ENCODE data around the gene NAXE. TPM values are rescaled to one million over a fixed set of nuclear protein-coding genes. Genes with fewer than 3 reads are reported as not detected.
A peak's percentile ranks its signal among the peaks of the same experiment; 100 is the strongest.
"Not testable (repeated sequence)": the region's sequence is repeated elsewhere in the genome, so short reads cannot be mapped to it uniquely, and the experiment has no call there.

NAXE gene
- total RNA-seq, 1 experiment from 2014 or later, result 67.9 TPM

- Histone ChIP-seq H3K4me3 (no peak overlapping the region), H3K36me3 (no peaks in the 10 kb centered on the region), H3K9me3 (replicated peaks) (no peaks in the 10 kb centered on the region), H3K27ac (no peak overlapping the region), H3K27me3 (replicated peaks) (no peaks in the 10 kb centered on the region; the same call in 1 of the 2 replicates), H3K4me1 (replicated peaks) (no peaks in the 10 kb centered on the region)
- DNase-seq (ENCODE audit: low read depth in 1 of 2, low spot score in 2 of 2), result no peak
These were observed 13.5 kb upstream of the NAXE start for GRCh38 chr1:156578055-156578454.

GRCh38 chr1:156579472-156579871 lies 12.1 kb upstream of the NAXE start, which contains the start of gene TTC24:
Gene TTC24 (plus strand): TSS chr1:156579723. CDS start chr1:156581365, 1,642 bp downstream.
- Histone ChIP-seq H3K27me3 (replicated peaks) (no peaks in the 10 kb centered on the region; the same call in 1 of the 2 replicates), H3K9me3 (replicated peaks) (no peaks in the 10 kb centered on the region), H3K4me3 (no peak within 1 kb of the TSS), H3K4me1 (replicated peaks) (no peaks in the 10 kb centered on the region), H3K27ac (no peak within 1 kb of the TSS), H3K36me3 (no peaks in the 10 kb centered on the region)
- DNase-seq (ENCODE audit: low read depth in 1 of 2, low spot score in 2 of 2), result no peak

GRCh38 chr1:156581661-156582387 lies 9.8 kb upstream of the NAXE start:
- H3K27ac ChIP-seq, result no peak overlapping the region
- H3K4me3 ChIP-seq, result no peak overlapping the region
- no peaks in the 10 kb centered on the region for H3K9me3 ChIP-seq (replicated peaks)
- no peaks in the 10 kb centered on the region for H3K4me1 ChIP-seq (replicated peaks)
- no peak for DNase-seq (ENCODE audit: low read depth in 1 of 2, low spot score in 2 of 2)
- H3K36me3 ChIP-seq, result no peaks in the 10 kb centered on the region
- no peaks in the 10 kb centered on the region for H3K27me3 ChIP-seq (replicated peaks)

GRCh38 chr1:156582388-156583017 lies 9.1 kb upstream of the NAXE start:
- Histone ChIP-seq H3K4me3 (no peak overlapping the region), H3K27ac (no peak overlapping the region), H3K27me3 (replicated peaks) (no peaks in the 10 kb centered on the region), H3K9me3 (replicated peaks) (no peaks in the 10 kb centered on the region), H3K36me3 (no peaks in the 10 kb centered on the region), H3K4me1 (replicated peaks) (no peaks in the 10 kb centered on the region)
- DNase-seq (ENCODE audit: low read depth in 1 of 2, low spot score in 2 of 2), result no peak

GRCh38 chr1:156583821-156584622 lies 7.6 kb upstream of the NAXE start:
- Histone ChIP-seq H3K4me1 (replicated peaks) (peaks cover 7% of the 10 kb centered on the region), H3K27ac (no peak overlapping the region), H3K4me3 (no peak overlapping the region), H3K27me3 (replicated peaks) (no peaks in the 10 kb centered on the region), H3K36me3 (no peaks in the 10 kb centered on the region), H3K9me3 (replicated peaks) (no peaks in the 10 kb centered on the region)
- DNase-seq (ENCODE audit: low read depth in 1 of 2, low spot score in 2 of 2), result peak; percentile 58 to 78

GRCh38 chr1:156584813-156585212 lies 6.8 kb upstream of the NAXE start:
- H3K4me1 ChIP-seq (replicated peaks), result peaks cover 7% of the 10 kb centered on the region
- H3K36me3 ChIP-seq, result no peaks in the 10 kb centered on the region
- no peaks in the 10 kb centered on the region for H3K9me3 ChIP-seq (replicated peaks)
- H3K27me3 ChIP-seq (replicated peaks), result no peaks in the 10 kb centered on the region
- no peak for DNase-seq (ENCODE audit: low read depth in 1 of 2, low spot score in 2 of 2)
- no peak overlapping the region for H3K4me3 ChIP-seq
- no peak overlapping the region for H3K27ac ChIP-seq

GRCh38 chr1:156586323-156586722 lies 5.3 kb upstream of the NAXE start:
- Histone ChIP-seq H3K36me3 (no peaks in the 10 kb centered on the region), H3K4me1 (replicated peaks) (peaks cover 14% of the 10 kb centered on the region), H3K27me3 (replicated peaks) (no peaks in the 10 kb centered on the region), H3K27ac (no peak overlapping the region), H3K4me3 (no peak overlapping the region), H3K9me3 (replicated peaks) (no peaks in the 10 kb centered on the region)
- DNase-seq (ENCODE audit: low read depth in 1 of 2, low spot score in 2 of 2), result no peak

- no peak overlapping the region for H3K27ac ChIP-seq
- DNase-seq (ENCODE audit: low read depth in 1 of 2, low spot score in 2 of 2), result no peak
- H3K4me3 ChIP-seq, result no peak overlapping the region
- no peaks in the 10 kb centered on the region for H3K27me3 ChIP-seq (replicated peaks)
- peaks cover 18% of the 10 kb centered on the region for H3K4me1 ChIP-seq (replicated peaks)
- no peaks in the 10 kb centered on the region for H3K9me3 ChIP-seq (replicated peaks)
- peaks cover 3% of the 10 kb centered on the region for H3K36me3 ChIP-seq
These were observed 4.6 kb upstream of the NAXE start for GRCh38 chr1:156586892-156587477.

- peaks cover 11% of the 10 kb centered on the region for H3K36me3 ChIP-seq
- H3K4me3 ChIP-seq; H3K27me3 ChIP-seq (replicated peaks); H3K9me3 ChIP-seq (replicated peaks); H3K27ac ChIP-seq: not testable (repeated sequence)
- peak in 1 of 2 experiments; percentile 59 for DNase-seq (ENCODE audit: low read depth in 1 of 2, low spot score in 2 of 2)
- H3K4me1 ChIP-seq (replicated peaks), result peaks cover 25% of the 10 kb centered on the region
These were observed 3.6 kb upstream of the NAXE start for GRCh38 chr1:156587927-156588326.

GRCh38 chr1:156589546-156589945 lies 2.0 kb upstream of the NAXE start:
- no peak for DNase-seq (ENCODE audit: low read depth in 1 of 2, low spot score in 2 of 2)
- Histone ChIP-seq H3K9me3 (replicated peaks) (no peaks in the 10 kb centered on the region), H3K27me3 (replicated peaks) (no peaks in the 10 kb centered on the region), H3K4me3 (no peak overlapping the region), H3K4me1 (replicated peaks) (peaks cover 25% of the 10 kb centered on the region), H3K27ac (no peak overlapping the region), H3K36me3 (peaks cover 27% of the 10 kb centered on the region)

GRCh38 chr1:156590326-156591180 lies 1.0 kb upstream of the NAXE start:
- H3K4me1 ChIP-seq (replicated peaks), result peaks cover 25% of the 10 kb centered on the region
- H3K36me3 ChIP-seq, result peaks cover 37% of the 10 kb centered on the region
- no peaks in the 10 kb centered on the region for H3K9me3 ChIP-seq (replicated peaks)
- H3K4me3 ChIP-seq, result peak overlapping the region; percentile 72; the same call in 1 of the 2 replicates
- peak overlapping the region; percentile 30; the same call in 1 of the 2 replicates for H3K27ac ChIP-seq
- H3K27me3 ChIP-seq (replicated peaks), result no peaks in the 10 kb centered on the region
- DNase-seq (ENCODE audit: low read depth in 1 of 2, low spot score in 2 of 2), result no peak

- Histone ChIP-seq H3K4me3 (peak overlapping the region; percentile 72), H3K4me1 (replicated peaks) (peaks cover 25% of the 10 kb centered on the region), H3K27ac (peak overlapping the region; percentile 30)
These were observed 470 bp upstream of the NAXE start for GRCh38 chr1:156591181-156591431.

More at GRCh38 chr1:156591181-156591431, 470 bp upstream of the NAXE start:
- no peaks in the 10 kb centered on the region for H3K27me3 ChIP-seq (replicated peaks)
- H3K9me3 ChIP-seq (replicated peaks), result no peaks in the 10 kb centered on the region
- peaks cover 43% of the 10 kb centered on the region for H3K36me3 ChIP-seq
- no peak for DNase-seq (ENCODE audit: low read depth in 1 of 2, low spot score in 2 of 2)
